H9 (cell line): Measurements from ENCODE around the gene RPRD1A. TPM values are rescaled to one million over a fixed set of nuclear protein-coding genes. Genes with fewer than 3 reads are reported as not detected.
A peak's percentile ranks its signal among the peaks of the same experiment; 100 is the strongest.

Source experiments
- DNase-seq: peaks from one replicate; pipeline ENCODE4 v3.0.0-alpha.2; 2017
- H2AFZ ChIP-seq: one replicate; pipeline ENCODE4 v1.6.1; 2013; ENCODE audit warnings: mild to moderate bottlenecking, low read length, control low read depth, moderate library complexity
- H2AK5ac ChIP-seq: 2 replicates; pipeline ENCODE4 v1.6.1; 2013; ENCODE audit warnings: low read length, control low read depth, mixed read lengths; ENCODE audit not compliant: insufficient read length
- H2BK120ac ChIP-seq: one replicate; pipeline ENCODE4 v1.6.1; 2013; ENCODE audit warnings: low read depth, mild to moderate bottlenecking, low read length, control low read depth, inconsistent platforms; ENCODE audit not compliant: poor library complexity, severe bottlenecking
- H2BK12ac ChIP-seq: 2 replicates; pipeline ENCODE4 v1.6.1; 2013; ENCODE audit warnings: low read length, control low read depth, mixed read lengths, low read depth; ENCODE audit not compliant: insufficient read length
- H2BK15ac ChIP-seq: 2 replicates; pipeline ENCODE4 v1.6.1; 2013; ENCODE audit warnings: low read depth, low read length, control low read depth
- H2BK20ac ChIP-seq: one replicate; pipeline ENCODE4 v1.6.1; 2013; ENCODE audit warnings: low read depth, mild to moderate bottlenecking, low read length, control low read depth, inconsistent platforms; ENCODE audit not compliant: poor library complexity, severe bottlenecking
- H2BK5ac ChIP-seq: 2 replicates; pipeline ENCODE4 v1.6.1; 2013; ENCODE audit warnings: low read length, control low read depth, mixed read lengths; ENCODE audit not compliant: insufficient read length
- H3K14ac ChIP-seq: 2 replicates; pipeline ENCODE4 v1.6.1; 2013; ENCODE audit warnings: low read length, control low read depth; ENCODE audit not compliant: insufficient read depth
- H3K18ac ChIP-seq: 2 replicates; pipeline ENCODE4 v1.6.1; 2013; ENCODE audit warnings: low read depth, mild to moderate bottlenecking, mixed read lengths, low read length, control low read depth; ENCODE audit not compliant: insufficient read length
- H3K23ac ChIP-seq: 2 replicates; pipeline ENCODE4 v1.6.1; 2013; ENCODE audit warnings: low read length, control low read depth, mixed read lengths, low read depth; ENCODE audit not compliant: insufficient read length
- H3K23me2 ChIP-seq: 2 replicates; pipeline ENCODE4 v1.6.1; 2013; ENCODE audit warnings: low read depth, mild to moderate bottlenecking, mixed read lengths, low read length, control low read depth; ENCODE audit not compliant: insufficient read length, poor library complexity, severe bottlenecking
- H3K27ac ChIP-seq: 2 replicates; pipeline ENCODE4 v1.5.1; 2013; ENCODE audit warnings: low read length, control low read depth, mixed read lengths, low read depth; ENCODE audit not compliant: insufficient read length
- H3K27me3 ChIP-seq: 2 replicates; pipeline ENCODE4 v1.6.1; 2013; ENCODE audit warnings: low read length, control low read depth, inconsistent platforms; ENCODE audit not compliant: insufficient read depth
- H3K4ac ChIP-seq: 2 replicates; pipeline ENCODE4 v1.6.1; 2013; ENCODE audit warnings: low read depth, mild to moderate bottlenecking, control low read depth, inconsistent platforms, low read length, moderate library complexity
- H3K4me1 ChIP-seq: 2 replicates; pipeline ENCODE4 v1.6.1; 2013; ENCODE audit warnings: low read length, control low read depth, inconsistent platforms; ENCODE audit not compliant: insufficient read depth
- H3K4me2 ChIP-seq: 2 replicates; pipeline ENCODE4 v1.6.1; 2013; ENCODE audit warnings: low read length, control low read depth, mixed read lengths; ENCODE audit not compliant: insufficient read length, insufficient read depth
- H3K56ac ChIP-seq: 2 replicates; pipeline ENCODE4 v1.6.1; 2013; ENCODE audit warnings: low read depth, mild to moderate bottlenecking, mixed read lengths, low read length, control low read depth; ENCODE audit not compliant: insufficient read length
- H3K79me1 ChIP-seq: 2 replicates; pipeline ENCODE4 v1.6.1; 2013; ENCODE audit warnings: low read depth, mild to moderate bottlenecking, moderate library complexity, low read length, control low read depth, inconsistent platforms; ENCODE audit not compliant: insufficient read depth, poor library complexity, severe bottlenecking
- H3K79me2 ChIP-seq: 2 replicates; pipeline ENCODE4 v1.6.1; 2013; ENCODE audit warnings: low read length, control low read depth, inconsistent platforms; ENCODE audit not compliant: insufficient read depth
- H3K9ac ChIP-seq: 2 replicates; pipeline ENCODE4 v1.6.1; 2013; ENCODE audit warnings: low read length, control low read depth, mixed read lengths; ENCODE audit not compliant: insufficient read length; ENCODE audit errors: extremely low read depth
- H3K9me3 ChIP-seq: one replicate; pipeline ENCODE4 v1.6.1; 2013; ENCODE audit warnings: low read depth, low read length, inconsistent platforms; ENCODE audit not compliant: control insufficient read depth
- H3T11ph ChIP-seq: one replicate; pipeline ENCODE4 v1.6.1; 2013; ENCODE audit warnings: mild to moderate bottlenecking, low read length, control low read depth, inconsistent platforms
- H4K20me1 ChIP-seq: one replicate; pipeline ENCODE4 v1.6.1; 2013; ENCODE audit not compliant: control insufficient read depth, insufficient read length, insufficient read depth
- H4K5ac ChIP-seq: 2 replicates; pipeline ENCODE4 v1.6.1; 2013; ENCODE audit warnings: low read depth, mild to moderate bottlenecking, mixed read lengths, low read length, control low read depth; ENCODE audit not compliant: insufficient read length
- H4K8ac ChIP-seq: replicated peaks from 2 replicates; pipeline ENCODE4 v1.6.1; 2013; ENCODE audit warnings: low read length, control low read depth, mixed read lengths, low read depth; ENCODE audit not compliant: insufficient read length
- H4K91ac ChIP-seq: 2 replicates; pipeline ENCODE4 v1.6.1; 2013; ENCODE audit warnings: low read depth, mild to moderate bottlenecking, moderate library complexity, mixed read lengths, low read length, control low read depth; ENCODE audit not compliant: insufficient read length
- H3K27ac Mint-ChIP-seq, 3 experiments: 2 replicates in 2 of 3; 3 replicates in 1 of 3; pipeline ENCODE4 v1.8.0; 2020 to 2021; ENCODE audit warnings: mixed read lengths in 3 of 3, mild to moderate bottlenecking in 1 of 3, moderate library complexity in 1 of 3
- H3K27me3 Mint-ChIP-seq: 2 replicates; pipeline ENCODE4 v1.8.0; 2021; ENCODE audit warnings: low read depth, mild to moderate bottlenecking, moderate library complexity, mixed read lengths
- H3K36me3 Mint-ChIP-seq, 3 experiments: 2 replicates in 2 of 3; 3 replicates in 1 of 3; pipeline ENCODE4 v1.8.0; 2020 to 2021; ENCODE audit warnings: low read depth in 3 of 3, mixed read lengths in 3 of 3; ENCODE audit not compliant: insufficient read depth in 1 of 3
- H3K4me1 Mint-ChIP-seq, 2 experiments: 2 replicates each; pipeline ENCODE4 v1.8.0; 2020; ENCODE audit warnings: mixed read lengths in 2 of 2
- H3K4me3 Mint-ChIP-seq, 2 experiments: 2 replicates in 1 of 2; 3 replicates in 1 of 2; pipeline ENCODE4 v1.8.0; 2020 to 2021; ENCODE audit warnings: mild to moderate bottlenecking in 2 of 2, mixed read lengths in 2 of 2, moderate library complexity in 1 of 2
- H3K9me3 Mint-ChIP-seq, 2 experiments: 2 replicates in 1 of 2; 3 replicates in 1 of 2; pipeline ENCODE4 v1.8.0; 2020; ENCODE audit warnings: mild to moderate bottlenecking in 2 of 2, mixed read lengths in 2 of 2, moderate library complexity in 1 of 2
- CTCF ChIP-seq: fragments of 200-600 bp; sonication (generic); conservative IDR thresholded peaks from 3 replicates; pipeline ENCODE4 v1.8.0; 2021; ENCODE audit warnings: antibody characterized with exemption, mild to moderate bottlenecking
- WGBS: extraction: QIAGEN DNeasy Blood & Tissue Kit; methylation state at CpG from one replicate; pipeline ENCODE4 v1.1.7; 2013; ENCODE audit warnings: missing lambda C conversion rate, low lambda C conversion rate, mixed read lengths; ENCODE audit not compliant: insufficient read length; ENCODE audit errors: extremely low coverage; 5-methylcytosine and 5-hydroxymethylcytosine counted together
- total RNA-seq: library from RNA; stranded (reverse); gene quantifications from 2 replicates; pipeline ENCODE4 v1.2.1, GENCODE V29; 2021

Gene RPRD1A
- total RNA-seq, 1 experiment from 2014 or later, result 107 TPM

- H2BK5ac ChIP-seq, result no peak overlapping the region
- H2BK15ac ChIP-seq, result no peak overlapping the region
- H3K18ac ChIP-seq, result no peak overlapping the region
- Mint-ChIP-seq H3K36me3 (peaks cover 10 to 17% (median 12%) of the 10 kb centered on the region in 3 experiments), H3K4me3 (peak overlapping the region; percentile 95 to 98), H3K9me3 (peaks cover 0 to 3% of the 10 kb centered on the region in 2 experiments; a peak in 1 of 5 replicates), H3K27ac (peak overlapping the region; percentile 78 to 97 (median 93); a peak in 6 of 7 replicates), H3K4me1 (peaks cover 25 to 31% of the 10 kb centered on the region in 2 experiments), H3K27me3 (peaks cover 8% of the 10 kb centered on the region)
- H3K9ac ChIP-seq, result peak overlapping the region; percentile 96
- no peak overlapping the region for H3K14ac ChIP-seq
- H4K20me1 ChIP-seq, result no peaks in the 10 kb centered on the region
- H2AK5ac ChIP-seq, result no peak overlapping the region
- H4K5ac ChIP-seq, result no peak overlapping the region
- no CpG with 5 or more reads among the region's 5 CpGs for WGBS
- H4K8ac ChIP-seq, result no peak overlapping the region
- H3K79me1 ChIP-seq, result peaks cover 2% of the 10 kb centered on the region
- no peak overlapping the region for H2BK12ac ChIP-seq
- H2BK120ac ChIP-seq, result no peak overlapping the region
- H3K4me2 ChIP-seq, result peak overlapping the region; percentile 95
- peaks cover 47% of the 10 kb centered on the region for H3K79me2 ChIP-seq
- no peak overlapping the region for H3K56ac ChIP-seq
- H2AFZ ChIP-seq, result no peak overlapping the region
- no peaks in the 10 kb centered on the region for H3K27me3 ChIP-seq
- H3K27ac ChIP-seq, result no peak overlapping the region
- no peaks in the 10 kb centered on the region for H3K4me1 ChIP-seq
- H3K9me3 ChIP-seq, result no peaks in the 10 kb centered on the region
- no peak overlapping the region for H3T11ph ChIP-seq
- H4K91ac ChIP-seq, result no peak overlapping the region
- no peak overlapping the region for H3K4ac ChIP-seq
- H2BK20ac ChIP-seq, result no peak overlapping the region
- no peak overlapping the region for H3K23ac ChIP-seq
- no peak for TF ChIP-seq CTCF
- DNase-seq, result no peak
- H3K23me2 ChIP-seq, result peaks cover 2% of the 10 kb centered on the region
Observed at GRCh38 chr18:36066686-36067054, 689 bp downstream of the RPRD1A start.
